GM20000 (cell line): ENCODE measurements around the gene HOMER1.
"Not testable (repeated sequence)": the region's sequence is repeated elsewhere in the genome, so short reads cannot be mapped to it uniquely, and the experiment has no call there.

Experiments
- DNase-seq: peaks from one replicate; pipeline ENCODE4 v3.0.0; 2012; ENCODE audit warnings: low spot score
- TF ChIP-seq, protein P1 (sequence below): IDR thresholded peaks from 2 replicates; pipeline ENCODE4 v1.5.1; 2012; ENCODE audit warnings: mild to moderate bottlenecking, control low read depth; ENCODE audit errors: extremely low read depth, missing control alignments

Gene HOMER1

DNA sequence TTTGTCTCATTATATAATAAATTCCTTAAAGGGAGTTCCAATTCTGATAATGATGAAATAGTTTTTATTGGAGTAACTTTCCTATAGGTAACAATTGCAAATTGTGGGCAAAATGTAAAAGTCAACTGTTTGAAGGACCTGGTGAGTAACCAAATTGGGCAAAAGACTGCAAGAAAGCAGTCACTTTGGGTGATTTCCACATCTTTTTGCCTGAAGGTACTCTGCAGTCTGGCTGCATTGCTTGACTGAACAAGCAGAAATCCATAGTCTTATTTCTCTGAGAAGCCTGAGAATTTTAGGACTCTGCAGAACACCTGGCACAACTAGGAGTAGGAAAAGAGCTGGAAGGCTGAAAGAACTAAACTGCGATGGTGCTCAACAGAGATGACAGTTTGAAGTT is 114.9 kb downstream of the HOMER1 start:
- no peak for DNase-seq
- TF ChIP-seq, protein P1, sequence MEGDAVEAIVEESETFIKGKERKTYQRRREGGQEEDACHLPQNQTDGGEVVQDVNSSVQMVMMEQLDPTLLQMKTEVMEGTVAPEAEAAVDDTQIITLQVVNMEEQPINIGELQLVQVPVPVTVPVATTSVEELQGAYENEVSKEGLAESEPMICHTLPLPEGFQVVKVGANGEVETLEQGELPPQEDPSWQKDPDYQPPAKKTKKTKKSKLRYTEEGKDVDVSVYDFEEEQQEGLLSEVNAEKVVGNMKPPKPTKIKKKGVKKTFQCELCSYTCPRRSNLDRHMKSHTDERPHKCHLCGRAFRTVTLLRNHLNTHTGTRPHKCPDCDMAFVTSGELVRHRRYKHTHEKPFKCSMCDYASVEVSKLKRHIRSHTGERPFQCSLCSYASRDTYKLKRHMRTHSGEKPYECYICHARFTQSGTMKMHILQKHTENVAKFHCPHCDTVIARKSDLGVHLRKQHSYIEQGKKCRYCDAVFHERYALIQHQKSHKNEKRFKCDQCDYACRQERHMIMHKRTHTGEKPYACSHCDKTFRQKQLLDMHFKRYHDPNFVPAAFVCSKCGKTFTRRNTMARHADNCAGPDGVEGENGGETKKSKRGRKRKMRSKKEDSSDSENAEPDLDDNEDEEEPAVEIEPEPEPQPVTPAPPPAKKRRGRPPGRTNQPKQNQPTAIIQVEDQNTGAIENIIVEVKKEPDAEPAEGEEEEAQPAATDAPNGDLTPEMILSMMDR: no peak

DNA sequence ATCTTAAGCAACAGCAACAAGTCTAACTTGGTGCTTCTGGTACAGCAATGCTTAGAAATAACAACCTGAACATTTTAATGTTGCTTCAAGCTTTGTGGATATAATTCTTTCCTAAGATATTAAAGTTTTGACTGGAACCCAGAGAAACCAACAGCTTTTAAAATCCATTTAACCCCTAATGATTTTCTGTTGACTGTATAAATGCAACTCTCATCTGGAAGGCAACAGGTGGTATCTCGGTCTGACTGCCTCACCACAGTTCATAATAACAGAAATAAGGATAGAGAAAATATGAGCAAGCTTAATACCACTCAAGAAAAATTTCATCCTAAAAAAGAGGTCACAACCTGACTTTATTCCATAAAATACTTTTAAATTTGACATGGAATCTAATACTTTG is 116.9 kb downstream of the HOMER1 start:
- TF ChIP-seq, protein P1: no peak

DNA sequence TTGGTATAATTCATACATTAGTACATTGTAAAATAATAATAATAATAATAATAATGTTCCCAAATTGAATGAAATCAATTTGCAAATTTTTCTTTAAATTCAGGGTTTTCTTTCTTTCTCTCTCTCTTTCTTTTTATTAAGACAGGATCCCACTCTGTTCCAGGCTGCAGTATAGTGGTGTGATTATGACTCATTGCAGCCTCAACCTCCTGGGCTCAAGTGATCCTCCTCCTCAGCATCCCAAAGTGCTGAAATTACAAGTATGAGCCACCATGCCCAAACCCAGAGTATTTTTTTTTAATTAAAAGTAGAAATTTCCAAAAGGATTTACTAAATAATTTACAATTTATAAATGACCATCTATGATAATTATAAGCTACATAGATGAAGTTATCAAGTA is 117.7 kb downstream of the HOMER1 start:
- DNase-seq: no peak
- TF ChIP-seq, protein P1: no peak

More for the DNA sequence above, 116.9 kb downstream of the HOMER1 start:
- no peak for DNase-seq

DNA sequence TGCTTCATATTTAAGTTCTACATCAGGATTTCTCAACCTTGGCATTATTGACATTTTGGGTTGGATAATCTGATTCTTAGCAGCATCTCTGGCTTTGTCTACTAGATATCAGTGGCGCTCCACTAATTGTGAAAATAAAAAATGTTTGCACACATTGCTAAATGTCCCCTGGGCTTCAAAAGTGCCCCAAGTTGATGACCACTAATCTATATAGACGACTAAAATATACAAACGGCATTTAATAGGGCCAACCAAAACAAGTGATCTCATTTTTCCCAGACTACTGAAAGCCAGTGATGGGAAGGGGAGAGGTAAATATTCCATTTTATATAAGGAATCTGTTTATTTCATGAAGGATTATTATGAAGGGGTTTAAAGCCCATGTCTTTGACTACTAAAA is 118.6 kb downstream of the HOMER1 start:
- DNase-seq: no peak
- TF ChIP-seq, protein P1: no peak

DNA sequence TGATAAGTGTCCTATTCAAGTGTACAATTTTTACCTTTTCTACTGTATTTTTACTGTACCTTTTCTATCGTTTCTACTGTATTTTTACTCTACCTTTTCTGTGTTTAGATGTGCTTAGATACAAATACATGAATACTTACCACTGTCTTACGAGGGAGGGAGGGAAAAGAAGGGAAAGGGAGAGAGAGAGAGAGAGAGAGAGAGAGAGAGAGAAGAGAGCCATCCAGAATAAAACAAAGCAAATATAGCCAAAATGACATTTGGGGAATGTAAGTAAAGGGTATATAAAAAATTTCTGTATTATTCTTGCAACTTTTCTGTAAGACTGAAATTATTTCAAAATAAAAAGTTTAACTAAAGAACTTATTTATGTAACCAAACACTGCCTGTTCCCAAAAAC is 121.2 kb downstream of the HOMER1 start:
- TF ChIP-seq, protein P1: no peak
- DNase-seq: no peak

DNA sequence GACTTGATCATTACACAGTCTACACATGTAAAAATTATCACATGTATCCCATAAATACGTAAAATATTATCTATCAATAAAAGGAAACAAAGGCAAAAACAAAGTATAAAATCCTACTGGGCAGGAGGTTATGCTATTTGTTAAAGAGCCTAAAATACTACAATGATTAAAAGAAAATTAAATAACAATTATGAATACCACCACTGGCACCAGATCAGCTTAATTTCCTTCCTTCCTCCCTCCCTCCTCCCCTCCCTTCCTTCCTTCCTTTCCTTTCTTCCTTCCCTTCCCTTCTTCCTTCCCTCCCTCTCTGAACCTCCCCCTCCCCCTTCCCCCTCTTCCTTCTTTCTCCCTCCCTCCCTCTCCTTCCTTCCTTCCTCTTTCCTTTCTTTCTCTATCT is 127.3 kb downstream of the HOMER1 start:
- no peak for DNase-seq
- TF ChIP-seq, protein P1: no peak

DNA sequence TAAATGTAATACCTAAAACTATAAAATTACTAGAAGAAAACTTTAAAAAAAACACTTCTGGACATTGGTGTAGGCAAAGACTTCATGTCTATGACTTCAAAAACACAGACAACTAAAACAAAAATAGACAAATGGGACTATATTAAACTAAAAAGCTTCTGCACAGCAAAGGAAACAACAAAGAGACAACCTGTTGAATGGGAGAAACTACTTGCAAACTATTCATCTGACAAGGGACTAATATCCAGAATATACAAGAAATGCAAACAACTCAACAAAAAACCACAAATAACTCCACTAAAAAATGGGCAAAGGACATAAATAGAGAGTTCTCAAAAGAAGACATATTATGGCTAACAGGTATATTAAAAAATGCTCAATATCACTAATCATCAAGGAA is 128.8 kb downstream of the HOMER1 start:
- not testable (repeated sequence) for DNase-seq

DNA sequence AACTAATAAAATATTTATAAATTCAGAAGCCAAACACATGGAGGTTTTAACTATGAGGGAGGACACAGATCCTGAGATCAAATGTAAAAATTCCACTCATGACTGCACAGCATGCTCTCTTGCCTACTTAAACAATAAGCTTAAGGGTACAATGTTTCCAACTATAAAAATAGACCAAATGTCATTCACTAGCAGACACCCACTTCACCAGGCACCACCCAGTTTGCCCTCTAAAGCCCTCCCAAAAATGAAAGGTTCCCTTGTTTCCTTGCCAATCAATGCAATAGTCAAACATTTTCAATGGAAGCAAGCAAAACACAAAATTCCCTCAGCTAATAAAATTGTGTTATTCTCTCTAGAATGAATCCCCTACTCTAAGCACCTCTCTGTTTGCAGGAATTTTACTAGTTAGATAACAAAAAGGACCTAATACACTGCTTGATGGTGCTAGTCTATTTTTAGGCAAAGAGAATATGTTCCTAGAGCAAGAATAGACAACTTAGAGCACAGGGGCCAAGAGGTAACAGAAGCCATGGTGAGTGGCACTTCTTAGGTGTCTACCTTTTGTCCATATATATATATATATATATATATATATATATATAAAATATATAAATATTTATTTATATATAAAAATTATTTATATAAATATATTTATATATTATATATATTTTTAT is 135.3 kb downstream of the HOMER1 start:
- DNase-seq: no peak
- TF ChIP-seq, protein P1: no peak
